GM21515 (cell line): ENCODE results near the gene TMEM88.
"Not testable (repeated sequence)": the region's sequence is repeated elsewhere in the genome, so short reads cannot be mapped to it uniquely, and the experiment has no call there.

Experiments used
- ATAC-seq: cut with Tn5 transposase; IDR thresholded peaks from one replicate; pipeline ENCODE4 v1.9.1; 2021; ENCODE audit not compliant: unreplicated experiment

TMEM88 gene

GRCh38 chr17:7854851-7855659 lies at the start of gene TMEM88:
Gene TMEM88 (plus strand): TSS chr17:7855066. CDS start chr17:7855075, 9 bp downstream.
- no peak for ATAC-seq

GRCh38 chr17:7806587-7806986 lies 48.3 kb upstream of the TMEM88 start:
- no peak for ATAC-seq

- ATAC-seq = no peak
Measured at GRCh38 chr17:7807206-7807605, 47.7 kb upstream of the TMEM88 start.

GRCh38 chr17:7809086-7809790 lies 45.6 kb upstream of the TMEM88 start:
- no peak for ATAC-seq

- not testable (repeated sequence) for ATAC-seq
Measured at GRCh38 chr17:7809791-7810343, 45.0 kb upstream of the TMEM88 start.

GRCh38 chr17:7811251-7811650 lies 43.6 kb upstream of the TMEM88 start:
- no peak for ATAC-seq

GRCh38 chr17:7814969-7815368 lies 39.9 kb upstream of the TMEM88 start:
- no peak for ATAC-seq

GRCh38 chr17:7816926-7817642 lies 37.8 kb upstream of the TMEM88 start:
- ATAC-seq = no peak

- ATAC-seq = no peak
Measured at GRCh38 chr17:7817643-7817964, 37.3 kb upstream of the TMEM88 start.

GRCh38 chr17:7818026-7818425 lies 36.8 kb upstream of the TMEM88 start:
- ATAC-seq = no peak

GRCh38 chr17:7818746-7819645 lies 35.9 kb upstream of the TMEM88 start:
- ATAC-seq = no peak

GRCh38 chr17:7820231-7820630 lies 34.6 kb upstream of the TMEM88 start:
- ATAC-seq = no peak

GRCh38 chr17:7822126-7822525 lies 32.7 kb upstream of the TMEM88 start:
- ATAC-seq = no peak

GRCh38 chr17:7823581-7824001 lies 31.3 kb upstream of the TMEM88 start:
- ATAC-seq = no peak

GRCh38 chr17:7824021-7824924 lies 30.6 kb upstream of the TMEM88 start:
- ATAC-seq = no peak

- no peak for ATAC-seq
Measured at GRCh38 chr17:7825206-7825990, 29.5 kb upstream of the TMEM88 start.

GRCh38 chr17:7830616-7831015 lies 24.2 kb upstream of the TMEM88 start:
- ATAC-seq = no peak

GRCh38 chr17:7831233-7831632 lies 23.6 kb upstream of the TMEM88 start:
- no peak for ATAC-seq

- no peak for ATAC-seq
Measured at GRCh38 chr17:7832431-7832830, 22.4 kb upstream of the TMEM88 start.
